GM23338 (cell line): ENCODE data around the gene LOXHD1. TPM values are rescaled to one million over a fixed set of nuclear protein-coding genes. Genes with fewer than 3 reads are reported as not detected.

Source experiments
- ATAC-seq: fragments of 200-7000 bp; cut with Tn5 transposase; 3 replicates; pipeline ENCODE4 v1.9.1; 2020
- DNase-seq: peaks from one replicate; pipeline ENCODE4 v3.0.0-alpha.2; 2015; ENCODE audit warnings: low spot score
- H2AFZ ChIP-seq: fragments of 200-600 bp; sonication (generic); 2 replicates; pipeline ENCODE4 v1.8.0; 2016; ENCODE audit warnings: antibody characterized with exemption, mild to moderate bottlenecking, moderate library complexity
- H3F3A ChIP-seq: fragments of 200-600 bp; sonication (generic); replicated peaks from 2 replicates; pipeline ENCODE4 v1.8.0; 2017; ENCODE audit warnings: antibody characterized with exemption, mixed run types, low read depth
- H3K27ac ChIP-seq: fragments of 200-600 bp; sonication (generic); 2 replicates; pipeline ENCODE4 v1.6.1; 2016; ENCODE audit warnings: low read depth
- H3K27me3 ChIP-seq: fragments of 200-600 bp; sonication (generic); 2 replicates; pipeline ENCODE4 v1.8.0; 2016; ENCODE audit warnings: mild to moderate bottlenecking, mixed run types, moderate library complexity; ENCODE audit not compliant: insufficient read depth
- H3K36me3 ChIP-seq: fragments of 200-600 bp; sonication (generic); 2 replicates; pipeline ENCODE4 v1.8.0; 2016; ENCODE audit warnings: mild to moderate bottlenecking; ENCODE audit not compliant: insufficient read depth
- H3K4me1 ChIP-seq: fragments of 200-600 bp; sonication (generic); 2 replicates; pipeline ENCODE4 v1.8.0; 2016; ENCODE audit warnings: mild to moderate bottlenecking, moderate library complexity; ENCODE audit not compliant: insufficient read depth
- H3K4me2 ChIP-seq: fragments of 200-600 bp; sonication (generic); 2 replicates; pipeline ENCODE4 v1.7.1; 2017; ENCODE audit warnings: mixed run types
- H3K4me3 ChIP-seq: fragments of 200-600 bp; sonication (generic); 2 replicates; pipeline ENCODE4 v1.6.1; 2016; ENCODE audit warnings: mixed run types
- H3K79me2 ChIP-seq: fragments of 200-600 bp; sonication (generic); replicated peaks from 2 replicates; pipeline ENCODE4 v1.8.0; 2017; ENCODE audit warnings: mild to moderate bottlenecking; ENCODE audit not compliant: insufficient read depth
- H3K9me2 ChIP-seq: fragments of 200-600 bp; sonication (generic); 2 replicates; pipeline ENCODE4 v1.8.0; 2017; ENCODE audit not compliant: insufficient read depth
- H4K20me1 ChIP-seq: fragments of 200-600 bp; sonication (generic); replicated peaks from 2 replicates; pipeline ENCODE4 v1.8.0; 2017; ENCODE audit warnings: mild to moderate bottlenecking; ENCODE audit not compliant: insufficient read depth
- H3K27ac Mint-ChIP-seq: 2 replicates; pipeline ENCODE4 v1.8.0; 2020; ENCODE audit warnings: inconsistent platforms, mild to moderate bottlenecking, moderate library complexity, mixed read lengths
- H3K27me3 Mint-ChIP-seq: 3 replicates; pipeline ENCODE4 v1.8.0; 2022; ENCODE audit warnings: low read depth, mild to moderate bottlenecking, moderate library complexity, mixed read lengths, inconsistent platforms; ENCODE audit not compliant: insufficient read depth, poor library complexity
- H3K36me3 Mint-ChIP-seq: 3 replicates; pipeline ENCODE4 v1.8.0; 2021; ENCODE audit warnings: low read depth, mild to moderate bottlenecking, inconsistent platforms, moderate library complexity, mixed read lengths
- H3K4me1 Mint-ChIP-seq: 3 replicates; pipeline ENCODE4 v1.8.0; 2020; ENCODE audit warnings: mild to moderate bottlenecking, inconsistent platforms, mixed read lengths
- H3K4me3 Mint-ChIP-seq: 3 replicates; pipeline ENCODE4 v1.8.0; 2021; ENCODE audit warnings: moderate library complexity, mild to moderate bottlenecking, inconsistent platforms, mixed read lengths
- H3K9me3 Mint-ChIP-seq: 3 replicates; pipeline ENCODE4 v1.8.0; 2020; ENCODE audit warnings: moderate library complexity, mild to moderate bottlenecking, inconsistent platforms, mixed read lengths
- CREB1 ChIP-seq: fragments of 250-450 bp; sonication (Bioruptor Pico); IDR thresholded peaks from 2 replicates; pipeline ENCODE4 v1.5.0; 2020; ENCODE audit warnings: low read depth, mild to moderate bottlenecking, moderate library complexity
- EZH2 ChIP-seq: fragments of 200-600 bp; sonication (generic); IDR thresholded peaks from one replicate; pipeline ENCODE4 v1.8.0; 2017; ENCODE audit warnings: antibody characterized with exemption, mild to moderate bottlenecking, low read depth; ENCODE audit not compliant: unreplicated experiment
- EZH2phosphoT487 ChIP-seq: fragments of 200-600 bp; sonication (generic); IDR thresholded peaks from one replicate; pipeline ENCODE4 v1.8.1; 2018; ENCODE audit warnings: antibody characterized with exemption; ENCODE audit not compliant: unreplicated experiment
- JUNB ChIP-seq: IDR thresholded peaks from one replicate; pipeline ENCODE4 v1.6.1; 2016; ENCODE audit warnings: antibody characterized with exemption; ENCODE audit not compliant: unreplicated experiment
- NANOG ChIP-seq: IDR thresholded peaks from 2 replicates; pipeline ENCODE4 v1.6.1; 2016; ENCODE audit warnings: antibody characterized with exemption, borderline replicate concordance
- POLR2AphosphoS5 ChIP-seq: IDR thresholded peaks from 2 replicates; pipeline ENCODE4 v1.6.1; 2016; ENCODE audit warnings: antibody characterized with exemption, low read depth
- STAT1 ChIP-seq: IDR thresholded peaks from one replicate; pipeline ENCODE4 v1.6.1; 2016; ENCODE audit warnings: antibody characterized with exemption; ENCODE audit not compliant: unreplicated experiment
- ZNF114 ChIP-seq: fragments of 250-450 bp; sonication (Bioruptor Pico); IDR thresholded peaks from 2 replicates; pipeline ENCODE4 v1.5.0; 2020; ENCODE audit warnings: mild to moderate bottlenecking, moderate library complexity
- ZNF331 ChIP-seq: fragments of 250-450 bp; sonication (Bioruptor Pico); IDR thresholded peaks from 2 replicates; pipeline ENCODE4 v1.5.0; 2020; ENCODE audit warnings: low read depth, mild to moderate bottlenecking, moderate library complexity
- polyA plus RNA-seq: library from polyadenylated mRNA; unstranded; fragments of >200 nt; fragmentation: Nextera tagmentation; extraction: Ambion mirVana; gene quantifications from 2 replicates; pipeline ENCODE4 v1.2.1, GENCODE V29; 2016
- total RNA-seq: library from RNA; depleted of rRNA; stranded (reverse); fragments of >200 nt; shearing (Covaris generic); gene quantifications from 2 replicates; pipeline ENCODE4 v1.2.3, GENCODE V29; 2014
- TF ChIP-seq, protein P1 (sequence below): fragments of 250-450 bp; sonication (Bioruptor Pico); IDR thresholded peaks from 2 replicates; pipeline ENCODE4 v1.5.0; 2020; ENCODE audit warnings: mild to moderate bottlenecking, moderate library complexity
- TF ChIP-seq, protein P2 (sequence below), 2 experiments: fragments of 200-600 bp in 1 of 2; sonication (generic) in 1 of 2; conservative IDR thresholded peaks; 2 replicates each; pipeline versions ENCODE4 v1.5.1 to v1.6.1; 2016 to 2017; ENCODE audit warnings: antibody characterized with exemption in 2 of 2, low read depth in 2 of 2, mild to moderate bottlenecking in 2 of 2, moderate library complexity in 1 of 2
- TF ChIP-seq, protein P3 (sequence below): IDR thresholded peaks from 2 replicates; pipeline ENCODE4 v1.6.1; 2016; ENCODE audit warnings: antibody characterized with exemption
- TF ChIP-seq, protein P4 (sequence below): IDR thresholded peaks from one replicate; pipeline ENCODE4 v1.6.1; 2018; ENCODE audit warnings: antibody characterized with exemption; ENCODE audit not compliant: unreplicated experiment

LOXHD1 gene
- total and polyA plus RNA-seq, 2 experiments from 2014 or later, result 0.17 TPM; not detected in 1

DNA sequence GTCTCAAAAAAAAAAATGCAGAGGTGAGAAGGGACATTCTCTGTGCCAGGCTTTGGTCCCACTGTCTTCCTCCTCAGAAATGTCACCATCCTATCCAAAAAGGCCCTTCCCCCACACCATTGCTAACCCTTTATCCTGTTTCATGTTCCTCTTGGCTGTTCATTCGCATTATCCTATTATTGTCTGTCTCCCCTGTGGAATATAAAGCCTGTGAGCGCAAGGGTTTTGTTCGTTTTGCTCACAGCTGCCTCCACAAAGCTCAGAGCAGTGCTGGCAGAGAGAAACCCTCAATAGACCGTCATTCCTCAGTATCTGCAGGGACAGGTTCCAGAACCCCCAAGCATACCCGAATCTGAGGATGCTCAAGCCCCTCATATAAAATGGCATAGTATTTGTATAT is 91.8 kb downstream of the LOXHD1 start:
- Histone ChIP-seq H3K27ac (no peak overlapping the region), H3K9me2 (no peaks in the 10 kb centered on the region), H3F3A (no peaks in the 10 kb centered on the region), H3K4me3 (no peak overlapping the region), H2AFZ (no peak overlapping the region), H3K27me3 (no peaks in the 10 kb centered on the region), H3K4me2 (no peak overlapping the region), H3K36me3 (no peaks in the 10 kb centered on the region), H3K79me2 (no peaks in the 10 kb centered on the region), H3K4me1 (peaks cover 14% of the 10 kb centered on the region), H4K20me1 (no peaks in the 10 kb centered on the region)
- ATAC-seq, result no peak
- Mint-ChIP-seq H3K27ac (no peak overlapping the region), H3K9me3 (no peaks in the 10 kb centered on the region), H3K36me3 (no peaks in the 10 kb centered on the region; the same call in 2 of the 3 replicates), H3K27me3 (peaks cover 5% of the 10 kb centered on the region), H3K4me3 (no peak overlapping the region), H3K4me1 (peaks cover 20% of the 10 kb centered on the region)
- DNase-seq, result no peak
- TF ChIP-seq JUNB (no peak), EZH2 (no peak), NANOG (no peak), STAT1 (no peak), ZNF331 (CRISPR knock-in tag) (no peak), POLR2AphosphoS5 (no peak), ZNF114 (no peak), CREB1 (CRISPR knock-in tag) (no peak), EZH2phosphoT487 (no peak)
- TF ChIP-seq, protein P1, sequence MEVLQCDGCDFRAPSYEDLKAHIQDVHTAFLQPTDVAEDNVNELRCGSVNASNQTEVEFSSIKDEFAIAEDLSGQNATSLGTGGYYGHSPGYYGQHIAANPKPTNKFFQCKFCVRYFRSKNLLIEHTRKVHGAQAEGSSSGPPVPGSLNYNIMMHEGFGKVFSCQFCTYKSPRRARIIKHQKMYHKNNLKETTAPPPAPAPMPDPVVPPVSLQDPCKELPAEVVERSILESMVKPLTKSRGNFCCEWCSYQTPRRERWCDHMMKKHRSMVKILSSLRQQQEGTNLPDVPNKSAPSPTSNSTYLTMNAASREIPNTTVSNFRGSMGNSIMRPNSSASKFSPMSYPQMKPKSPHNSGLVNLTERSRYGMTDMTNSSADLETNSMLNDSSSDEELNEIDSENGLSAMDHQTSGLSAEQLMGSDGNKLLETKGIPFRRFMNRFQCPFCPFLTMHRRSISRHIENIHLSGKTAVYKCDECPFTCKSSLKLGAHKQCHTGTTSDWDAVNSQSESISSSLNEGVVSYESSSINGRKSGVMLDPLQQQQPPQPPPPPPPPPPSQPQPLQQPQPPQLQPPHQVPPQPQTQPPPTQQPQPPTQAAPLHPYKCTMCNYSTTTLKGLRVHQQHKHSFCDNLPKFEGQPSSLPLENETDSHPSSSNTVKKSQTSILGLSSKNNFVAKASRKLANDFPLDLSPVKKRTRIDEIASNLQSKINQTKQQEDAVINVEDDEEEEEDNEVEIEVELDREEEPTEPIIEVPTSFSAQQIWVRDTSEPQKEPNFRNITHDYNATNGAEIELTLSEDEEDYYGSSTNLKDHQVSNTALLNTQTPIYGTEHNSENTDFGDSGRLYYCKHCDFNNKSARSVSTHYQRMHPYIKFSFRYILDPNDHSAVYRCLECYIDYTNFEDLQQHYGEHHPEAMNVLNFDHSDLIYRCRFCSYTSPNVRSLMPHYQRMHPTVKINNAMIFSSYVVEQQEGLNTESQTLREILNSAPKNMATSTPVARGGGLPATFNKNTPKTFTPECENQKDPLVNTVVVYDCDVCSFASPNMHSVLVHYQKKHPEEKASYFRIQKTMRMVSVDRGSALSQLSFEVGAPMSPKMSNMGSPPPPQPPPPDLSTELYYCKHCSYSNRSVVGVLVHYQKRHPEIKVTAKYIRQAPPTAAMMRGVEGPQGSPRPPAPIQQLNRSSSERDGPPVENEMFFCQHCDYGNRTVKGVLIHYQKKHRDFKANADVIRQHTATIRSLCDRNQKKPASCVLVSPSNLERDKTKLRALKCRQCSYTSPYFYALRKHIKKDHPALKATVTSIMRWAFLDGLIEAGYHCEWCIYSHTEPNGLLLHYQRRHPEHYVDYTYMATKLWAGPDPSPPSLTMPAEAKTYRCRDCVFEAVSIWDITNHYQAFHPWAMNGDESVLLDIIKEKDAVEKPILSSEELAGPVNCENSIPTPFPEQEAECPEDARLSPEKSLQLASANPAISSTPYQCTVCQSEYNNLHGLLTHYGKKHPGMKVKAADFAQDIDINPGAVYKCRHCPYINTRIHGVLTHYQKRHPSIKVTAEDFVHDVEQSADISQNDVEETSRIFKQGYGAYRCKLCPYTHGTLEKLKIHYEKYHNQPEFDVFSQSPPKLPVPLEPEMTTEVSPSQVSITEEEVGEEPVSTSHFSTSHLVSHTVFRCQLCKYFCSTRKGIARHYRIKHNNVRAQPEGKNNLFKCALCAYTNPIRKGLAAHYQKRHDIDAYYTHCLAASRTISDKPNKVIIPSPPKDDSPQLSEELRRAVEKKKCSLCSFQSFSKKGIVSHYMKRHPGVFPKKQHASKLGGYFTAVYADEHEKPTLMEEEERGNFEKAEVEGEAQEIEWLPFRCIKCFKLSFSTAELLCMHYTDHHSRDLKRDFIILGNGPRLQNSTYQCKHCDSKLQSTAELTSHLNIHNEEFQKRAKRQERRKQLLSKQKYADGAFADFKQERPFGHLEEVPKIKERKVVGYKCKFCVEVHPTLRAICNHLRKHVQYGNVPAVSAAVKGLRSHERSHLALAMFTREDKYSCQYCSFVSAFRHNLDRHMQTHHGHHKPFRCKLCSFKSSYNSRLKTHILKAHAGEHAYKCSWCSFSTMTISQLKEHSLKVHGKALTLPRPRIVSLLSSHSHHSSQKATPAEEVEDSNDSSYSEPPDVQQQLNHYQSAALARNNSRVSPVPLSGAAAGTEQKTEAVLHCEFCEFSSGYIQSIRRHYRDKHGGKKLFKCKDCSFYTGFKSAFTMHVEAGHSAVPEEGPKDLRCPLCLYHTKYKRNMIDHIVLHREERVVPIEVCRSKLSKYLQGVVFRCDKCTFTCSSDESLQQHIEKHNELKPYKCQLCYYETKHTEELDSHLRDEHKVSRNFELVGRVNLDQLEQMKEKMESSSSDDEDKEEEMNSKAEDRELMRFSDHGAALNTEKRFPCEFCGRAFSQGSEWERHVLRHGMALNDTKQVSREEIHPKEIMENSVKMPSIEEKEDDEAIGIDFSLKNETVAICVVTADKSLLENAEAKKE, result no peak
- TF ChIP-seq, protein P2, sequence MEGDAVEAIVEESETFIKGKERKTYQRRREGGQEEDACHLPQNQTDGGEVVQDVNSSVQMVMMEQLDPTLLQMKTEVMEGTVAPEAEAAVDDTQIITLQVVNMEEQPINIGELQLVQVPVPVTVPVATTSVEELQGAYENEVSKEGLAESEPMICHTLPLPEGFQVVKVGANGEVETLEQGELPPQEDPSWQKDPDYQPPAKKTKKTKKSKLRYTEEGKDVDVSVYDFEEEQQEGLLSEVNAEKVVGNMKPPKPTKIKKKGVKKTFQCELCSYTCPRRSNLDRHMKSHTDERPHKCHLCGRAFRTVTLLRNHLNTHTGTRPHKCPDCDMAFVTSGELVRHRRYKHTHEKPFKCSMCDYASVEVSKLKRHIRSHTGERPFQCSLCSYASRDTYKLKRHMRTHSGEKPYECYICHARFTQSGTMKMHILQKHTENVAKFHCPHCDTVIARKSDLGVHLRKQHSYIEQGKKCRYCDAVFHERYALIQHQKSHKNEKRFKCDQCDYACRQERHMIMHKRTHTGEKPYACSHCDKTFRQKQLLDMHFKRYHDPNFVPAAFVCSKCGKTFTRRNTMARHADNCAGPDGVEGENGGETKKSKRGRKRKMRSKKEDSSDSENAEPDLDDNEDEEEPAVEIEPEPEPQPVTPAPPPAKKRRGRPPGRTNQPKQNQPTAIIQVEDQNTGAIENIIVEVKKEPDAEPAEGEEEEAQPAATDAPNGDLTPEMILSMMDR (conservative IDR thresholded peaks at IDR 0.05; ENCODE audit: low read depth in 2 of 2), result no peak
- TF ChIP-seq, protein P3, sequence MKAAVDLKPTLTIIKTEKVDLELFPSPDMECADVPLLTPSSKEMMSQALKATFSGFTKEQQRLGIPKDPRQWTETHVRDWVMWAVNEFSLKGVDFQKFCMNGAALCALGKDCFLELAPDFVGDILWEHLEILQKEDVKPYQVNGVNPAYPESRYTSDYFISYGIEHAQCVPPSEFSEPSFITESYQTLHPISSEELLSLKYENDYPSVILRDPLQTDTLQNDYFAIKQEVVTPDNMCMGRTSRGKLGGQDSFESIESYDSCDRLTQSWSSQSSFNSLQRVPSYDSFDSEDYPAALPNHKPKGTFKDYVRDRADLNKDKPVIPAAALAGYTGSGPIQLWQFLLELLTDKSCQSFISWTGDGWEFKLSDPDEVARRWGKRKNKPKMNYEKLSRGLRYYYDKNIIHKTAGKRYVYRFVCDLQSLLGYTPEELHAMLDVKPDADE, result no peak
- TF ChIP-seq, protein P4, sequence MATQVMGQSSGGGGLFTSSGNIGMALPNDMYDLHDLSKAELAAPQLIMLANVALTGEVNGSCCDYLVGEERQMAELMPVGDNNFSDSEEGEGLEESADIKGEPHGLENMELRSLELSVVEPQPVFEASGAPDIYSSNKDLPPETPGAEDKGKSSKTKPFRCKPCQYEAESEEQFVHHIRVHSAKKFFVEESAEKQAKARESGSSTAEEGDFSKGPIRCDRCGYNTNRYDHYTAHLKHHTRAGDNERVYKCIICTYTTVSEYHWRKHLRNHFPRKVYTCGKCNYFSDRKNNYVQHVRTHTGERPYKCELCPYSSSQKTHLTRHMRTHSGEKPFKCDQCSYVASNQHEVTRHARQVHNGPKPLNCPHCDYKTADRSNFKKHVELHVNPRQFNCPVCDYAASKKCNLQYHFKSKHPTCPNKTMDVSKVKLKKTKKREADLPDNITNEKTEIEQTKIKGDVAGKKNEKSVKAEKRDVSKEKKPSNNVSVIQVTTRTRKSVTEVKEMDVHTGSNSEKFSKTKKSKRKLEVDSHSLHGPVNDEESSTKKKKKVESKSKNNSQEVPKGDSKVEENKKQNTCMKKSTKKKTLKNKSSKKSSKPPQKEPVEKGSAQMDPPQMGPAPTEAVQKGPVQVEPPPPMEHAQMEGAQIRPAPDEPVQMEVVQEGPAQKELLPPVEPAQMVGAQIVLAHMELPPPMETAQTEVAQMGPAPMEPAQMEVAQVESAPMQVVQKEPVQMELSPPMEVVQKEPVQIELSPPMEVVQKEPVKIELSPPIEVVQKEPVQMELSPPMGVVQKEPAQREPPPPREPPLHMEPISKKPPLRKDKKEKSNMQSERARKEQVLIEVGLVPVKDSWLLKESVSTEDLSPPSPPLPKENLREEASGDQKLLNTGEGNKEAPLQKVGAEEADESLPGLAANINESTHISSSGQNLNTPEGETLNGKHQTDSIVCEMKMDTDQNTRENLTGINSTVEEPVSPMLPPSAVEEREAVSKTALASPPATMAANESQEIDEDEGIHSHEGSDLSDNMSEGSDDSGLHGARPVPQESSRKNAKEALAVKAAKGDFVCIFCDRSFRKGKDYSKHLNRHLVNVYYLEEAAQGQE, result no peak
